Dendritic cell treated with granulocyte-macrophage colony-stimulating factor and Interleukin-4, amounts not matched to agents 40 ng/mL and 50 ng/mL, for 4 days (primary cell): ENCODE results near the gene ITGAD.

ENCODE experiments used
- H3K27ac Mint-ChIP-seq: one replicate; pipeline ENCODE4 v1.8.0; 2022; ENCODE audit warnings: mild to moderate bottlenecking, mixed read lengths
- H3K27me3 Mint-ChIP-seq: one replicate; pipeline ENCODE4 v1.8.0; 2022; ENCODE audit warnings: mild to moderate bottlenecking, mixed read lengths
- H3K36me3 Mint-ChIP-seq: one replicate; pipeline ENCODE4 v1.8.0; 2022; ENCODE audit warnings: low read depth, mixed read lengths
- H3K4me1 Mint-ChIP-seq: one replicate; pipeline ENCODE4 v1.8.0; 2022; ENCODE audit warnings: low read depth, mixed read lengths
- H3K4me3 Mint-ChIP-seq: one replicate; pipeline ENCODE4 v1.8.0; 2022; ENCODE audit warnings: mild to moderate bottlenecking, moderate library complexity, mixed read lengths
- H3K9me3 Mint-ChIP-seq: one replicate; pipeline ENCODE4 v1.8.0; 2022; ENCODE audit warnings: mixed read lengths
- intact Hi-C: fragments of 100-400 bp; cut with micrococcal nuclease; formaldehyde crosslinking; loops from one replicate; pipeline ENCODE4 v1.15.0; 2022

The ITGAD gene

GRCh38 chr16:31357324-31358109, 35.6 kb upstream of the ITGAD start:
- Mint-ChIP-seq H3K4me3 (peak overlapping the region; percentile 96), H3K27me3 (no peaks in the 10 kb centered on the region), H3K4me1 (peaks cover 90% of the 10 kb centered on the region), H3K36me3 (peaks cover 77% of the 10 kb centered on the region), H3K27ac (peak overlapping the region; percentile 97), H3K9me3 (no peaks in the 10 kb centered on the region)
- intact Hi-C loops = loop anchor here (5.0 to 10.0 kb wide), 3 partner anchors 35 to 230 kb away; partner anchors contain the start of gene FUS

- no peak overlapping the region for H3K4me3 Mint-ChIP-seq
- H3K27ac Mint-ChIP-seq = peak overlapping the region; percentile 97
- no peaks in the 10 kb centered on the region for H3K27me3 Mint-ChIP-seq
- H3K9me3 Mint-ChIP-seq = no peaks in the 10 kb centered on the region
- peaks cover 94% of the 10 kb centered on the region for H3K4me1 Mint-ChIP-seq
- H3K36me3 Mint-ChIP-seq = peaks cover 100% of the 10 kb centered on the region
- intact Hi-C loops = no loop called here
These were observed 32.9 kb upstream of the ITGAD start for GRCh38 chr16:31360251-31360650.

- no peaks in the 10 kb centered on the region for H3K9me3 Mint-ChIP-seq
- peaks cover 93% of the 10 kb centered on the region for H3K4me1 Mint-ChIP-seq
- H3K27ac Mint-ChIP-seq = peak overlapping the region; percentile 97
- intact Hi-C loops = no loop called here
- no peaks in the 10 kb centered on the region for H3K27me3 Mint-ChIP-seq
- no peak overlapping the region for H3K4me3 Mint-ChIP-seq
- peaks cover 100% of the 10 kb centered on the region for H3K36me3 Mint-ChIP-seq
These were observed 31.7 kb upstream of the ITGAD start for GRCh38 chr16:31361201-31362110.

- Mint-ChIP-seq H3K9me3 (no peaks in the 10 kb centered on the region), H3K4me1 (peaks cover 92% of the 10 kb centered on the region), H3K27me3 (no peaks in the 10 kb centered on the region), H3K36me3 (peaks cover 100% of the 10 kb centered on the region), H3K4me3 (no peak overlapping the region), H3K27ac (peak overlapping the region; percentile 9)
- intact Hi-C loops = no loop called here
These were observed 30.4 kb upstream of the ITGAD start for GRCh38 chr16:31362476-31363405.

GRCh38 chr16:31363721-31364120, 29.4 kb upstream of the ITGAD start:
- no peaks in the 10 kb centered on the region for H3K27me3 Mint-ChIP-seq
- H3K4me1 Mint-ChIP-seq = peaks cover 89% of the 10 kb centered on the region
- intact Hi-C loops = no loop called here
- H3K9me3 Mint-ChIP-seq = no peaks in the 10 kb centered on the region
- H3K36me3 Mint-ChIP-seq = peaks cover 95% of the 10 kb centered on the region
- H3K4me3 Mint-ChIP-seq = no peak overlapping the region
- H3K27ac Mint-ChIP-seq = peak overlapping the region; percentile 9

GRCh38 chr16:31364421-31364820, 28.7 kb upstream of the ITGAD start:
- Mint-ChIP-seq H3K4me3 (no peak overlapping the region), H3K36me3 (peaks cover 92% of the 10 kb centered on the region), H3K27ac (peak overlapping the region; percentile 50), H3K4me1 (peaks cover 82% of the 10 kb centered on the region), H3K27me3 (no peaks in the 10 kb centered on the region), H3K9me3 (no peaks in the 10 kb centered on the region)
- intact Hi-C loops = no loop called here

- Mint-ChIP-seq H3K27me3 (no peaks in the 10 kb centered on the region), H3K36me3 (peaks cover 92% of the 10 kb centered on the region), H3K27ac (peak overlapping the region; percentile 50), H3K4me3 (no peak overlapping the region), H3K4me1 (peaks cover 73% of the 10 kb centered on the region), H3K9me3 (no peaks in the 10 kb centered on the region)
- intact Hi-C loops = no loop called here
These were observed 27.8 kb upstream of the ITGAD start for GRCh38 chr16:31365131-31365865.

- Mint-ChIP-seq H3K9me3 (no peaks in the 10 kb centered on the region), H3K4me3 (no peak overlapping the region), H3K27ac (peak overlapping the region; percentile 51), H3K4me1 (peaks cover 60% of the 10 kb centered on the region), H3K36me3 (peaks cover 92% of the 10 kb centered on the region), H3K27me3 (no peaks in the 10 kb centered on the region)
- intact Hi-C loops = no loop called here
These were observed 25.3 kb upstream of the ITGAD start for GRCh38 chr16:31367853-31368252.

GRCh38 chr16:31371008-31371407, 22.1 kb upstream of the ITGAD start:
- intact Hi-C loops = no loop called here
- Mint-ChIP-seq H3K36me3 (peaks cover 92% of the 10 kb centered on the region), H3K9me3 (no peaks in the 10 kb centered on the region), H3K4me1 (peaks cover 40% of the 10 kb centered on the region), H3K27ac (no peak overlapping the region), H3K4me3 (no peak overlapping the region), H3K27me3 (no peaks in the 10 kb centered on the region)

- Mint-ChIP-seq H3K36me3 (peaks cover 92% of the 10 kb centered on the region), H3K27ac (no peak overlapping the region), H3K9me3 (no peaks in the 10 kb centered on the region), H3K27me3 (no peaks in the 10 kb centered on the region), H3K4me1 (peaks cover 36% of the 10 kb centered on the region), H3K4me3 (no peak overlapping the region)
- intact Hi-C loops = no loop called here
These were observed 21.3 kb upstream of the ITGAD start for GRCh38 chr16:31371619-31372484.

GRCh38 chr16:31373235-31373634, 19.9 kb upstream of the ITGAD start:
- intact Hi-C loops = no loop called here
- no peak overlapping the region for H3K27ac Mint-ChIP-seq
- H3K4me1 Mint-ChIP-seq = peaks cover 24% of the 10 kb centered on the region
- H3K4me3 Mint-ChIP-seq = no peak overlapping the region
- peaks cover 92% of the 10 kb centered on the region for H3K36me3 Mint-ChIP-seq
- H3K27me3 Mint-ChIP-seq = no peaks in the 10 kb centered on the region
- H3K9me3 Mint-ChIP-seq = no peaks in the 10 kb centered on the region

GRCh38 chr16:31375231-31375630, 17.9 kb upstream of the ITGAD start:
- intact Hi-C loops = loop anchor here (5.0 kb wide), 1 partner anchor 67 kb away; the partner anchor contains the start of gene ZNF843
- Mint-ChIP-seq H3K36me3 (peaks cover 100% of the 10 kb centered on the region), H3K27ac (peak overlapping the region; percentile 58), H3K4me1 (peaks cover 28% of the 10 kb centered on the region), H3K9me3 (no peaks in the 10 kb centered on the region), H3K4me3 (no peak overlapping the region), H3K27me3 (no peaks in the 10 kb centered on the region)
